Spinal cord (tissue), 10 donors: ENCODE data around the gene CCDC150. TPM values are rescaled to one million over a fixed set of nuclear protein-coding genes. Genes with fewer than 3 reads are reported as not detected.
"Not testable (repeated sequence)": the region's sequence is repeated elsewhere in the genome, so short reads cannot be mapped to it uniquely, and the experiment has no call there.

ENCODE experiments used
- DNase-seq, 6 donors: peaks; one replicate each; pipeline versions ENCODE4 v3.0.0 to v3.0.0-alpha.2; 2013 to 2015; ENCODE audit warnings: low spot score in 6 of 6, low read depth in 4 of 6
- H3K27ac ChIP-seq: one replicate; pipeline ENCODE4 v1.5.1; 2013; ENCODE audit warnings: low read depth, low read length, control low read depth
- H3K27me3 ChIP-seq: one replicate; pipeline ENCODE4 v1.6.1; 2013; ENCODE audit warnings: low read length; ENCODE audit not compliant: control insufficient read depth, insufficient read depth
- H3K36me3 ChIP-seq: one replicate; pipeline ENCODE4 v1.6.1; 2013; ENCODE audit warnings: low read length; ENCODE audit not compliant: control insufficient read depth, insufficient read depth
- H3K4me1 ChIP-seq: one replicate; pipeline ENCODE4 v1.6.1; 2013; ENCODE audit warnings: low read length; ENCODE audit not compliant: control insufficient read depth, insufficient read depth
- H3K4me3 ChIP-seq: one replicate; pipeline ENCODE4 v1.5.1; 2013; ENCODE audit warnings: low read depth, low read length, control low read depth
- H3K9me3 ChIP-seq: one replicate; pipeline ENCODE4 v1.6.1; 2013; ENCODE audit warnings: low read length; ENCODE audit not compliant: control insufficient read depth, insufficient read depth
- WGBS: methylation state at CpG from one replicate; pipeline ENCODE4 v1.1.5; 2013; ENCODE audit warnings: missing lambda C conversion rate; ENCODE audit not compliant: insufficient coverage; 5-methylcytosine and 5-hydroxymethylcytosine counted together
- polyA plus RNA-seq, 2 donors: library from polyadenylated mRNA; unstranded; fragments of 120-200 nt; gene quantifications; one replicate each; pipeline ENCODE4 v1.2.1, GENCODE V29; 2013; ENCODE audit not compliant: insufficient read length in 2 of 2
- total RNA-seq, 2 donors: library from RNA; depleted of rRNA in 1 of 2; stranded (reverse); fragments of 120-200 nt in 1 of 2; fragments of >200 nt in 1 of 2; gene quantifications; one replicate each; pipeline versions ENCODE4 v1.2.3 to v1.2.4, GENCODE V29; 2013 to 2014
- donor health status: healthy.

The CCDC150 gene
- total and polyA plus RNA-seq, 4 donors: 6.8 to 10.2 (median 7.9) TPM

- no peaks in the 10 kb centered on the region for H3K4me1 ChIP-seq
- no CpG with 5 or more reads among the region's 3 CpGs for WGBS
- H3K27ac ChIP-seq: no peak overlapping the region
- no peaks in the 10 kb centered on the region for H3K27me3 ChIP-seq
- H3K4me3 ChIP-seq: no peak overlapping the region
- no peak for DNase-seq
- no peaks in the 10 kb centered on the region for H3K36me3 ChIP-seq
- H3K9me3 ChIP-seq: no peaks in the 10 kb centered on the region
These were observed 57.0 kb downstream of the CCDC150 start for GRCh38 chr2:196696423-196697079.

- H3K4me3 ChIP-seq: no peak overlapping the region
- DNase-seq: no peak
- H3K4me1 ChIP-seq: no peaks in the 10 kb centered on the region
- no peak overlapping the region for H3K27ac ChIP-seq
- no peaks in the 10 kb centered on the region for H3K36me3 ChIP-seq
- H3K27me3 ChIP-seq: no peaks in the 10 kb centered on the region
- H3K9me3 ChIP-seq: no peaks in the 10 kb centered on the region
These were observed 58.3 kb downstream of the CCDC150 start for GRCh38 chr2:196697825-196698224.

- H3K27me3 ChIP-seq: no peaks in the 10 kb centered on the region
- WGBS: 89% methylated on average over 1 of the region's 2 CpGs
- H3K9me3 ChIP-seq: no peaks in the 10 kb centered on the region
- no peaks in the 10 kb centered on the region for H3K4me1 ChIP-seq
- H3K27ac ChIP-seq: no peak overlapping the region
- no peak overlapping the region for H3K4me3 ChIP-seq
- H3K36me3 ChIP-seq: no peaks in the 10 kb centered on the region
- DNase-seq: no peak
These were observed 63.1 kb downstream of the CCDC150 start for GRCh38 chr2:196702641-196703040.

- no peaks in the 10 kb centered on the region for H3K9me3 ChIP-seq
- no peak overlapping the region for H3K27ac ChIP-seq
- H3K4me1 ChIP-seq: no peaks in the 10 kb centered on the region
- no peak overlapping the region for H3K4me3 ChIP-seq
- DNase-seq: no peak
- no peaks in the 10 kb centered on the region for H3K27me3 ChIP-seq
- no peaks in the 10 kb centered on the region for H3K36me3 ChIP-seq
These were observed 64.2 kb downstream of the CCDC150 start for GRCh38 chr2:196703695-196704094.

- not testable (repeated sequence) for H3K27ac ChIP-seq, H3K36me3 ChIP-seq, DNase-seq, H3K4me3 ChIP-seq, H3K27me3 ChIP-seq, H3K9me3 ChIP-seq, H3K4me1 ChIP-seq
- 89% methylated on average over 7 of the region's 10 CpGs for WGBS
These were observed 70.5 kb downstream of the CCDC150 start for GRCh38 chr2:196710056-196710455.

- Histone ChIP-seq H3K4me1 (no peaks in the 10 kb centered on the region), H3K36me3 (no peaks in the 10 kb centered on the region), H3K9me3 (no peaks in the 10 kb centered on the region), H3K27me3 (no peaks in the 10 kb centered on the region), H3K4me3 (no peak overlapping the region), H3K27ac (no peak overlapping the region)
- DNase-seq: no peak
These were observed 72.1 kb downstream of the CCDC150 start for GRCh38 chr2:196711625-196712024.

- H3K27me3 ChIP-seq: no peaks in the 10 kb centered on the region
- no peak overlapping the region for H3K27ac ChIP-seq
- H3K4me1 ChIP-seq: no peaks in the 10 kb centered on the region
- DNase-seq: no peak
- H3K36me3 ChIP-seq: no peaks in the 10 kb centered on the region
- no peak overlapping the region for H3K4me3 ChIP-seq
- no peaks in the 10 kb centered on the region for H3K9me3 ChIP-seq
- WGBS: no CpG with 5 or more reads among the region's 2 CpGs
These were observed 73.4 kb downstream of the CCDC150 start for GRCh38 chr2:196712867-196713266.

GRCh38 chr2:196718419-196719109, 79.0 kb downstream of the CCDC150 start:
- 81% methylated on average over 4 of the region's 6 CpGs for WGBS
- Histone ChIP-seq H3K27me3 (no peaks in the 10 kb centered on the region), H3K27ac (peak overlapping the region; percentile 62), H3K4me1 (no peaks in the 10 kb centered on the region), H3K9me3 (no peaks in the 10 kb centered on the region), H3K4me3 (no peak overlapping the region), H3K36me3 (no peaks in the 10 kb centered on the region)
- no peak for DNase-seq

GRCh38 chr2:196719110-196719872, 79.8 kb downstream of the CCDC150 start:
- peak in 1 of 6 donors; percentile 44 for DNase-seq

GRCh38 chr2:196723571-196723970, 84.1 kb downstream of the CCDC150 start:
- DNase-seq: no peak
- Histone ChIP-seq H3K9me3 (no peaks in the 10 kb centered on the region), H3K36me3 (no peaks in the 10 kb centered on the region), H3K4me3 (no peak overlapping the region), H3K27ac (no peak overlapping the region), H3K27me3 (no peaks in the 10 kb centered on the region), H3K4me1 (no peaks in the 10 kb centered on the region)

More at GRCh38 chr2:196719110-196719872, 79.8 kb downstream of the CCDC150 start:
- H3K9me3 ChIP-seq: no peaks in the 10 kb centered on the region
- 89% methylated on average over 4 of the region's 6 CpGs for WGBS
- H3K36me3 ChIP-seq: no peaks in the 10 kb centered on the region
- no peaks in the 10 kb centered on the region for H3K27me3 ChIP-seq
- H3K4me1 ChIP-seq: no peaks in the 10 kb centered on the region
- peak overlapping the region; percentile 62 for H3K27ac ChIP-seq
- no peak overlapping the region for H3K4me3 ChIP-seq
